OCI-LY7 (cell line): Measurements from ENCODE around the gene TRIM67.

ENCODE experiments used
- EZH2phosphoT487 ChIP-seq: fragments of 200-600 bp; sonication (generic); IDR thresholded peaks from 2 replicates; pipeline ENCODE4 v1.6.1; 2018; ENCODE audit warnings: low read depth, borderline replicate concordance, mild to moderate bottlenecking, mixed run types, antibody characterized with exemption, low read length, moderate library complexity, mixed read lengths
- TF ChIP-seq, protein P1 (sequence below): fragments of 200-600 bp; sonication (generic); conservative IDR thresholded peaks from 2 replicates; pipeline ENCODE4 v1.5.1; 2014; ENCODE audit warnings: mild to moderate bottlenecking, antibody characterized with exemption, low read length, moderate library complexity, mixed read lengths

DNA sequence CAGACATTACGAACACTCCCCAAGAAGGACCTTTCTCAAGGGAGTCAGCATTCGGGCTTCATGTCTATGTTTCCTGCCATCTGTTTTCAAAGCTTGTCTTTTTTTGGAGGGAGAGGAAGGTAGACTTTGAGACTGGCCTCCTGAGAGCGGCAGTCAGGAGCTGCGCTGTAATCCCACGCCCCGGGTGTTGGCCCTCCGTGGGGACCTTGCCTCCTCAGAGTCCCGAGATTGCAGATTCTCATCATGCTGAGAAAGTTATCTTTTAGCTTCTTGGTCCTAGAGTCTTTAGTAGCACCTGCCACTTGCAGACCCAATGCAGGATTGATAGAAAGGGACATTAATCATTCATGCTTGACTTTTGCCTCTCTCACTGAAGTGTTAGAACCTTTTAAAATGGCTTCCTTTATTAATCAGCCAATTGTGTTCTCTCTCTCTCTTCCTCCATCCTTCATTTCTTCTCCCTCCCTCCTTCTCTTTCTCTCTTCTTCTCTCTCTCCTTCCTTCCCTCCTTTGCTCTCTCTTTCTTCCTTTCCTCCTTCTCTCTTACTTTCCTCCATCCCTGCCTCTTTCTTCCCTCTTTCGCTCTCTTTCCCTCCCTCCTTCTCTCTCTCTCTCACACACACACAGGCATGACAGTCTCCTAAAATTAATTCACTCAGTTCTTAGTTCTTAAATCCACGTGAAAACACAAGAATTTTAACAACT lies 54.0 kb downstream of the TRIM67 start:
- TF ChIP-seq EZH2phosphoT487 = no peak
- TF ChIP-seq, protein P1, sequence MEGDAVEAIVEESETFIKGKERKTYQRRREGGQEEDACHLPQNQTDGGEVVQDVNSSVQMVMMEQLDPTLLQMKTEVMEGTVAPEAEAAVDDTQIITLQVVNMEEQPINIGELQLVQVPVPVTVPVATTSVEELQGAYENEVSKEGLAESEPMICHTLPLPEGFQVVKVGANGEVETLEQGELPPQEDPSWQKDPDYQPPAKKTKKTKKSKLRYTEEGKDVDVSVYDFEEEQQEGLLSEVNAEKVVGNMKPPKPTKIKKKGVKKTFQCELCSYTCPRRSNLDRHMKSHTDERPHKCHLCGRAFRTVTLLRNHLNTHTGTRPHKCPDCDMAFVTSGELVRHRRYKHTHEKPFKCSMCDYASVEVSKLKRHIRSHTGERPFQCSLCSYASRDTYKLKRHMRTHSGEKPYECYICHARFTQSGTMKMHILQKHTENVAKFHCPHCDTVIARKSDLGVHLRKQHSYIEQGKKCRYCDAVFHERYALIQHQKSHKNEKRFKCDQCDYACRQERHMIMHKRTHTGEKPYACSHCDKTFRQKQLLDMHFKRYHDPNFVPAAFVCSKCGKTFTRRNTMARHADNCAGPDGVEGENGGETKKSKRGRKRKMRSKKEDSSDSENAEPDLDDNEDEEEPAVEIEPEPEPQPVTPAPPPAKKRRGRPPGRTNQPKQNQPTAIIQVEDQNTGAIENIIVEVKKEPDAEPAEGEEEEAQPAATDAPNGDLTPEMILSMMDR = no peak
